RWPE2 (cell line): Measurements from ENCODE around the gene SLCO1B3.

Experiments used
- ATAC-seq: fragments of 200-7000 bp; cut with Tn5 transposase; 3 replicates; pipeline ENCODE4 v1.9.1; 2021; ENCODE audit warnings: low read depth
- DNase-seq: peaks from one replicate; pipeline ENCODE4 v3.0.0-alpha.2; 2020; ENCODE audit warnings: low spot score
- H3K27ac ChIP-seq: fragments of 450-650 bp; 2 replicates; pipeline ENCODE4 v1.5.1; 2017; ENCODE audit warnings: mild to moderate bottlenecking; ENCODE audit not compliant: poor library complexity, severe bottlenecking
- H3K27me3 ChIP-seq: fragments of 250-450 bp; sonication (Bioruptor Pico); 2 replicates; pipeline ENCODE4 v1.5.1; 2021; ENCODE audit warnings: mild to moderate bottlenecking, moderate library complexity; ENCODE audit not compliant: insufficient read depth, poor library complexity, severe bottlenecking
- H3K36me3 ChIP-seq: fragments of 250-450 bp; sonication (Bioruptor Pico); 2 replicates; pipeline ENCODE4 v1.5.1; 2020; ENCODE audit warnings: low read depth, mild to moderate bottlenecking, moderate library complexity
- H3K4me1 ChIP-seq: fragments of 250-450 bp; sonication (Bioruptor Pico); 2 replicates; pipeline ENCODE4 v1.5.1; 2021; ENCODE audit warnings: mild to moderate bottlenecking, moderate library complexity; ENCODE audit not compliant: insufficient read depth, poor library complexity, severe bottlenecking
- H3K4me3 ChIP-seq: fragments of 250-450 bp; sonication (Bioruptor Pico); 2 replicates; pipeline ENCODE4 v1.5.1; 2021; ENCODE audit warnings: mild to moderate bottlenecking, moderate library complexity; ENCODE audit not compliant: severe bottlenecking
- H3K9me3 ChIP-seq: fragments of 250-450 bp; sonication (Bioruptor Pico); 2 replicates; pipeline ENCODE4 v1.5.1; 2021; ENCODE audit warnings: mild to moderate bottlenecking, moderate library complexity; ENCODE audit not compliant: severe bottlenecking
- TF ChIP-seq, protein P1 (sequence below): fragments of 450-650 bp; IDR thresholded peaks from one replicate; pipeline ENCODE4 v1.5.1; 2017; ENCODE audit warnings: mild to moderate bottlenecking, moderate library complexity; ENCODE audit not compliant: poor library complexity, severe bottlenecking

The SLCO1B3 gene

DNA sequence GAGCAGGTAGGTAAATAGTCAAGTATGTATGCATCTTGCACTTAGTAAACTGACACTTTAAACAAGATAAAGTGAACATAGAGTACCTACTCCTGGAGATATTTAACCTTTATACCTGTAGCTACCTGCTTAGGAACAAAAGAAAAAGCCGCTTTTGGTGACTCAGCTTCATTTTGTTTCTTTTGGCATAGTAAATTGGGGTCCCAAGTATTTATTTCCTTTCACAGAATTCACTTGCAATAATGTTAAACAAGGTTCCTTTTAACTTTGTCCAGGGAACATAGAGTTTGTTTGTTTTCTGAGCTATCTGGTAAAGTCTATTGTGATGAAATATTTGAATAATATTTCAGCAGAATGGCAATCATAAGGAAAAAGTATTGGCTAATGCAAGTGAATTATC, 20.0 kb downstream of the SLCO1B3 start:
- TF ChIP-seq, protein P1, sequence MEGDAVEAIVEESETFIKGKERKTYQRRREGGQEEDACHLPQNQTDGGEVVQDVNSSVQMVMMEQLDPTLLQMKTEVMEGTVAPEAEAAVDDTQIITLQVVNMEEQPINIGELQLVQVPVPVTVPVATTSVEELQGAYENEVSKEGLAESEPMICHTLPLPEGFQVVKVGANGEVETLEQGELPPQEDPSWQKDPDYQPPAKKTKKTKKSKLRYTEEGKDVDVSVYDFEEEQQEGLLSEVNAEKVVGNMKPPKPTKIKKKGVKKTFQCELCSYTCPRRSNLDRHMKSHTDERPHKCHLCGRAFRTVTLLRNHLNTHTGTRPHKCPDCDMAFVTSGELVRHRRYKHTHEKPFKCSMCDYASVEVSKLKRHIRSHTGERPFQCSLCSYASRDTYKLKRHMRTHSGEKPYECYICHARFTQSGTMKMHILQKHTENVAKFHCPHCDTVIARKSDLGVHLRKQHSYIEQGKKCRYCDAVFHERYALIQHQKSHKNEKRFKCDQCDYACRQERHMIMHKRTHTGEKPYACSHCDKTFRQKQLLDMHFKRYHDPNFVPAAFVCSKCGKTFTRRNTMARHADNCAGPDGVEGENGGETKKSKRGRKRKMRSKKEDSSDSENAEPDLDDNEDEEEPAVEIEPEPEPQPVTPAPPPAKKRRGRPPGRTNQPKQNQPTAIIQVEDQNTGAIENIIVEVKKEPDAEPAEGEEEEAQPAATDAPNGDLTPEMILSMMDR, result no peak
- H3K4me3 ChIP-seq, result no peak overlapping the region
- H3K27ac ChIP-seq, result no peak overlapping the region
- DNase-seq (no peak), ATAC-seq (peak; percentile 52)
- H3K27me3 ChIP-seq, result no peaks in the 10 kb centered on the region
- no peaks in the 10 kb centered on the region for H3K4me1 ChIP-seq
- H3K9me3 ChIP-seq, result no peaks in the 10 kb centered on the region
- H3K36me3 ChIP-seq, result no peaks in the 10 kb centered on the region

DNA sequence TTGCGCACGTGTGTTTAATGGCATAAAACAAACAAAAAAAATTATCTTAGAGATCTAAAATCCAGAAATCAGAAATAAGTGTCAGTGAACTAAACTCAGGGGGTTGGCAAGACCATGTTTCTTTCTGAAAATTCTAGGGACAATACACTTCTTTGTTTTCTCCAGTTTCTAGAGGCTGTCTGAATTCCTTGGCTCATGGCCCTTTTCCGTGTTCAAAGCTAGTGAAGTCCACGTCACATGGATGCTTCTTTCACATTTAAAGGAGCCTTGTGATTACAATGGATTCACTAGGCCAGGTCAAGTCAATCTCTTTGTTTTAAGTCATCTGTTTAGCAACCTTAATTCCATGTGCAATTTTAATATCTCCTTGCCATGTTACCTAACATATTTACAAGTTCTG, 22.4 kb downstream of the SLCO1B3 start:
- ATAC-seq, result no peak

DNA sequence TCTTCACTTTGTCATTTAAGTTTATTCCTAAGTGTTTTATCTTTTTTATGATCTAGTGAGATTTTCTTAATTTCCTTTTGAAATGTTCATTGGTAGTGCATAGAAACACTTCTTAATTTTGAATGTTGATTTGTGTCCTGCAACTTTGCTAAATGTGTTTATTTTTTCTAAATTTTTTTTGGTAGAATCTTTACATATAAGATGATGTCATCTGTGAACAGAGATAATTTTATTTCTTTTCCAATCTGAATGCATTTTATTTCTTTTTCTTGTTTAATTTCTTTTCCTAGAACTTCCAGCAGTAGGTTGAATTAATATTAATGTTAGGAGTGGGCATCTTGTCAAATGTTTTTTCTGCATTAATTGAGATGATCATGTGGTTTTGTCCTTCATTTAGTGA, 42.1 kb downstream of the SLCO1B3 start:
- Histone ChIP-seq H3K27me3 (no peaks in the 10 kb centered on the region), H3K4me3 (no peak overlapping the region), H3K27ac (no peak overlapping the region), H3K4me1 (no peaks in the 10 kb centered on the region), H3K9me3 (no peaks in the 10 kb centered on the region), H3K36me3 (no peaks in the 10 kb centered on the region)
- no peak for ATAC-seq
- TF ChIP-seq, protein P1, result no peak
- no peak for DNase-seq

More for the DNA sequence above, 22.4 kb downstream of the SLCO1B3 start:
- Histone ChIP-seq H3K4me3 (no peak overlapping the region), H3K4me1 (no peaks in the 10 kb centered on the region), H3K27ac (no peak overlapping the region), H3K27me3 (no peaks in the 10 kb centered on the region), H3K36me3 (no peaks in the 10 kb centered on the region), H3K9me3 (no peaks in the 10 kb centered on the region)
- no peak for DNase-seq
- TF ChIP-seq, protein P1, result no peak

DNA sequence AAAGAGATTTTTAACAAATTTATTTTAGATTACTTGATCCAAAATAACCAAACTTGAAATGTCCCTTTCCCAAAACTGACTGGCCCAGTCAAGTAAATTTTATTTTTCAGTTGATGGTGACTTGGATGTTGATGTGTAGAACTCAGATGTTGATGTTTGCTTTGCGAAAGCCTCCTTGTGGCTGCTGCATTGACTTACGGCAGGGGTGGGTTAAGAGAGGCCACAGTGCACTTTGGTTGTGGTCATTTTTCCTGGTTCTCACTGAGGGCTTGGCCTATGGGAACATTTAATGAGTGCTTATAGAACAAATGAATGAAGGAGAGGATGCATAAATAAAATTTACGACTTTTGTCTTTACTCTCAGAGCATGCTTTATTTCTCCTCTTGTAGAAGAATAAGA, 52.6 kb downstream of the SLCO1B3 start:
- Histone ChIP-seq H3K4me3 (no peak overlapping the region), H3K4me1 (no peaks in the 10 kb centered on the region), H3K9me3 (no peaks in the 10 kb centered on the region), H3K36me3 (no peaks in the 10 kb centered on the region), H3K27ac (no peak overlapping the region), H3K27me3 (no peaks in the 10 kb centered on the region)
- DNase-seq, result no peak
- TF ChIP-seq, protein P1, result no peak
- ATAC-seq, result no peak

DNA sequence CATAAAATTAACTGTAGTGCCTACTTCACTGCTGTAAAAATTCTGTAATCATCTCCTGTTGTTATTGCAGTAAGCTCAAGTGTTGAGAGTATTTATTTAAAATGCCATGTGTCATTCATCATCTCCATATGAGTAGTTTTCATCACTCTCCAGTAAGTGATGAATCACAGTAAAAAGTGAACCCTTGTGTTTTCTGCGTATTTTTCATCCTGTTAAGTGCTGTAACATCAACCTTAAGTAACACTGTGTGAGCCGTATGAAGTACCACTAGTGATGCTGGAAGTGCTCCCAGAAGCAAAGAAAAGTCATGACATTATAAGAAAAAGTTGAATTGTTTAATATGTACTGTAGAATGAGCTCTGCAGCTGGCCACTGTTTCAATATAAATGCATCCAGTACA, 55.4 kb downstream of the SLCO1B3 start:
- Histone ChIP-seq H3K9me3 (no peaks in the 10 kb centered on the region), H3K4me3 (no peak overlapping the region), H3K27ac (no peak overlapping the region), H3K36me3 (no peaks in the 10 kb centered on the region), H3K4me1 (no peaks in the 10 kb centered on the region), H3K27me3 (no peaks in the 10 kb centered on the region)
- TF ChIP-seq, protein P1, result no peak
- DNase-seq, result no peak
- ATAC-seq, result no peak
